B cell (primary cell): ENCODE data around the gene ATIC. TPM values are rescaled to one million over a fixed set of nuclear protein-coding genes. Genes with fewer than 3 reads are reported as not detected.

Source experiments
- ATAC-seq: fragments of 200-7000 bp; cut with Tn5 transposase; one replicate; pipeline ENCODE4 v1.10.0; 2021; ENCODE audit warnings: low read depth, mild to moderate bottlenecking, moderate number of reproducible peaks, moderate library complexity
- CTCF ChIA-PET: fragments of 350-600 bp; sonication (Branson Sonifier 250); formaldehyde crosslinking; loops from one replicate; lab custom pipeline; 2021; ENCODE audit warnings: antibody characterized with exemption, inconsistent platforms; lab: Charles Lee
- POLR2A ChIA-PET: fragments of 350-600 bp; sonication (Branson Sonifier 250); formaldehyde crosslinking; loops from one replicate; lab custom pipeline; 2021; ENCODE audit warnings: antibody characterized with exemption; lab: Charles Lee
- DNase-seq: peaks from one replicate; pipeline ENCODE4 v3.0.0; 2013
- H2AFZ ChIP-seq: 2 replicates; pipeline ENCODE4 v1.6.1; 2012; ENCODE audit warnings: mild to moderate bottlenecking, low read depth, low read length; ENCODE audit not compliant: insufficient read depth, poor library complexity, severe bottlenecking
- H3K27ac ChIP-seq, 2 donors: 1 replicate in 1 of 2; 2 replicates in 1 of 2; pipeline ENCODE4 v1.5.1; 2012 to 2013; ENCODE audit warnings: low read length in 2 of 2, mild to moderate bottlenecking in 2 of 2, moderate library complexity in 1 of 2
- H3K27me3 ChIP-seq, 4 experiments: fragments of 200-600 bp in 1 of 4; sonication (generic) in 1 of 4; replicated peaks in 1 of 4; 1 replicate in 2 of 4; 2 replicates in 2 of 4; pipeline versions ENCODE4 v1.6.1 to v1.7.0; 2013 to 2016; ENCODE audit warnings: low read length in 3 of 4, mild to moderate bottlenecking in 2 of 4, mixed read lengths in 1 of 4, moderate library complexity in 1 of 4; ENCODE audit not compliant: insufficient read depth in 4 of 4, control insufficient read depth in 3 of 4; ENCODE audit errors: control extremely low read depth in 1 of 4
- H3K36me3 ChIP-seq, 2 experiments: replicated peaks in 1 of 2; 1 replicate in 1 of 2; 2 replicates in 1 of 2; pipeline versions ENCODE4 v1.6.1 to v1.7.1; 2013; ENCODE audit warnings: low read length in 1 of 2; ENCODE audit not compliant: insufficient read depth in 2 of 2, control insufficient read depth in 1 of 2; ENCODE audit errors: control extremely low read depth in 1 of 2, extremely low read depth in 1 of 2
- H3K4me1 ChIP-seq, 2 donors: fragments of 200-600 bp in 1 of 2; sonication (generic) in 1 of 2; 1 replicate in 1 of 2; 2 replicates in 1 of 2; pipeline versions ENCODE4 v1.5.1 to v1.6.1; 2013 to 2017; ENCODE audit warnings: low read length in 2 of 2; ENCODE audit not compliant: control insufficient read depth in 2 of 2, insufficient read depth in 2 of 2
- H3K4me2 ChIP-seq: replicated peaks from 2 replicates; pipeline ENCODE3; 2012; ENCODE audit warnings: mild to moderate bottlenecking, low read depth, low read length; ENCODE audit not compliant: poor library complexity, severe bottlenecking
- H3K4me3 ChIP-seq, 5 experiments: fragments of 200-600 bp in 1 of 5; sonication (generic) in 1 of 5; 1 replicate in 3 of 5; 2 replicates in 2 of 5; pipeline versions ENCODE4 v1.5.1 to v1.7.0; 2011 to 2016; ENCODE audit warnings: low read length in 4 of 5, mild to moderate bottlenecking in 4 of 5, low read depth in 2 of 5, control low read depth in 1 of 5, moderate library complexity in 1 of 5; ENCODE audit not compliant: insufficient read depth in 1 of 5; ENCODE audit errors: control extremely low read depth in 1 of 5, extremely low read depth in 1 of 5
- H3K79me2 ChIP-seq: fragments of 200-600 bp; sonication (generic); one replicate; pipeline ENCODE4 v1.6.0; 2016; ENCODE audit warnings: low read length; ENCODE audit not compliant: control insufficient read depth, insufficient read depth
- H3K9ac ChIP-seq: fragments of 200-600 bp; sonication (generic); 2 replicates; pipeline ENCODE4 v1.6.1; 2017; ENCODE audit warnings: mild to moderate bottlenecking, low read length, moderate library complexity
- H3K9me3 ChIP-seq, 3 donors: one replicate each; pipeline versions ENCODE4 v1.6.1 to v1.7.1; 2013; ENCODE audit warnings: low read length in 2 of 3; ENCODE audit not compliant: control insufficient read depth in 2 of 3, insufficient read depth in 1 of 3; ENCODE audit errors: control extremely low read depth in 1 of 3
- H4K20me1 ChIP-seq: 2 replicates; pipeline ENCODE4 v1.6.0; 2012; ENCODE audit warnings: mild to moderate bottlenecking, low read length; ENCODE audit not compliant: insufficient read depth, control insufficient read depth, poor library complexity, severe bottlenecking
- H3K27ac Mint-ChIP-seq: one replicate; pipeline ENCODE4 v1.8.0; 2021; ENCODE audit warnings: mixed read lengths
- H3K27me3 Mint-ChIP-seq: one replicate; pipeline ENCODE4 v1.8.0; 2021; ENCODE audit warnings: mixed read lengths
- H3K4me1 Mint-ChIP-seq: one replicate; pipeline ENCODE4 v1.8.0; 2021; ENCODE audit warnings: mixed read lengths
- H3K4me3 Mint-ChIP-seq: one replicate; pipeline ENCODE4 v1.8.0; 2021; ENCODE audit warnings: mixed read lengths
- H3K9me3 Mint-ChIP-seq: one replicate; pipeline ENCODE4 v1.8.0; 2022; ENCODE audit warnings: mixed read lengths; ENCODE audit not compliant: insufficient read depth
- EZH2 ChIP-seq: IDR thresholded peaks from 2 replicates; pipeline ENCODE4 v1.6.1; 2012; ENCODE audit warnings: borderline replicate concordance, low read depth, mild to moderate bottlenecking, moderate library complexity, low read length; ENCODE audit not compliant: insufficient read depth, poor library complexity, severe bottlenecking
- WGBS: methylation state at CpG from one replicate; pipeline ENCODE4 v1.1.5; 2013; ENCODE audit warnings: missing lambda C conversion rate; ENCODE audit not compliant: insufficient coverage; 5-methylcytosine and 5-hydroxymethylcytosine counted together
- intact Hi-C: fragments of 100-400 bp; cut with micrococcal nuclease; formaldehyde crosslinking; loops from one replicate; pipeline ENCODE4 v1.10.0; 2022
- polyA plus RNA-seq: library from polyadenylated mRNA; depleted of rRNA; stranded (reverse); fragments of >200 nt; gene quantifications from 2 replicates; pipeline ENCODE4 v1.2.3, GENCODE V29; 2012
- total RNA-seq, 2 donors: library from RNA; stranded (reverse); fragments of 120-200 nt in 1 of 2; gene quantifications; 1 replicate in 1 of 2; 2 replicates in 1 of 2; pipeline versions ENCODE4 v1.2.3 to v1.2.4, GENCODE V29; 2013 to 2022
- TF ChIP-seq, protein P1 (sequence below): fragments of 200-600 bp; IDR thresholded peaks from one replicate; pipeline ENCODE4 v1.8.0; 2022; ENCODE audit warnings: antibody characterized with exemption, mild to moderate bottlenecking

Gene ATIC
- total and polyA plus RNA-seq, 2 donors (not counting 1 experiment from before 2014, with no cell fraction given) = 55.4 to 80.4 TPM

DNA sequence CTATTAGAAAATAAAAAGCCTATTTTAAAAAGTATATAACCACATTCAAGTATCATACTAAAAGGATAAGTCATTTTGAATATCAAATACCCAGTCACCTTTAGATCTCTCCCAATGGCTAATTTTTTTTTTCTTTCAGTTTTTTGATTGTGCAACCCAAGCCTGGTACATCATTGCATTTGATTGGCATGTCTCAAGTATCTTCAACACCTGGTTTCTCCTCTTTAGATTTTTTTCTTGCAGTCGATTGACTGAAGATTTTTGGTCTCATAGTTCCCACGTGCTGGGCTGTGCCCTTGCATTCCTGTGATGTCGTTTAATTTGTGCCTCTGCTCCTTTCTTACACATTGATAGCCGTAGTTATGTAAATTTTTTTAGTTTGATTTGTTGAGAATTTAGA lies 40.7 kb downstream of the ATIC start:
- DNase-seq = no peak
- Histone ChIP-seq H3K27ac (no peak overlapping the region), H3K36me3 (peaks cover 0 to 23% of the 10 kb centered on the region in 2 experiments), H4K20me1 (no peaks in the 10 kb centered on the region), H3K9me3 (no peaks in the 10 kb centered on the region), H3K4me1 (no peaks in the 10 kb centered on the region), H3K4me3 (no peak overlapping the region), H3K27me3 (no peaks in the 10 kb centered on the region), H2AFZ (no peak overlapping the region), H3K4me2 (no peak overlapping the region), H3K79me2 (no peaks in the 10 kb centered on the region), H3K9ac (no peak overlapping the region)
- Mint-ChIP-seq H3K4me1 (no peaks in the 10 kb centered on the region), H3K27me3 (no peaks in the 10 kb centered on the region), H3K9me3 (no peaks in the 10 kb centered on the region), H3K27ac (no peak overlapping the region), H3K4me3 (no peak overlapping the region)
- intact Hi-C loops = no loop called here
- no peak for TF ChIP-seq EZH2
- TF ChIP-seq, protein P1, sequence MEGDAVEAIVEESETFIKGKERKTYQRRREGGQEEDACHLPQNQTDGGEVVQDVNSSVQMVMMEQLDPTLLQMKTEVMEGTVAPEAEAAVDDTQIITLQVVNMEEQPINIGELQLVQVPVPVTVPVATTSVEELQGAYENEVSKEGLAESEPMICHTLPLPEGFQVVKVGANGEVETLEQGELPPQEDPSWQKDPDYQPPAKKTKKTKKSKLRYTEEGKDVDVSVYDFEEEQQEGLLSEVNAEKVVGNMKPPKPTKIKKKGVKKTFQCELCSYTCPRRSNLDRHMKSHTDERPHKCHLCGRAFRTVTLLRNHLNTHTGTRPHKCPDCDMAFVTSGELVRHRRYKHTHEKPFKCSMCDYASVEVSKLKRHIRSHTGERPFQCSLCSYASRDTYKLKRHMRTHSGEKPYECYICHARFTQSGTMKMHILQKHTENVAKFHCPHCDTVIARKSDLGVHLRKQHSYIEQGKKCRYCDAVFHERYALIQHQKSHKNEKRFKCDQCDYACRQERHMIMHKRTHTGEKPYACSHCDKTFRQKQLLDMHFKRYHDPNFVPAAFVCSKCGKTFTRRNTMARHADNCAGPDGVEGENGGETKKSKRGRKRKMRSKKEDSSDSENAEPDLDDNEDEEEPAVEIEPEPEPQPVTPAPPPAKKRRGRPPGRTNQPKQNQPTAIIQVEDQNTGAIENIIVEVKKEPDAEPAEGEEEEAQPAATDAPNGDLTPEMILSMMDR = no peak
- ATAC-seq = no peak
- ChIA-PET POLR2A (no interaction called here), CTCF (no interaction called here)
- WGBS = 100% methylated on average over 1 of the region's 4 CpGs

DNA sequence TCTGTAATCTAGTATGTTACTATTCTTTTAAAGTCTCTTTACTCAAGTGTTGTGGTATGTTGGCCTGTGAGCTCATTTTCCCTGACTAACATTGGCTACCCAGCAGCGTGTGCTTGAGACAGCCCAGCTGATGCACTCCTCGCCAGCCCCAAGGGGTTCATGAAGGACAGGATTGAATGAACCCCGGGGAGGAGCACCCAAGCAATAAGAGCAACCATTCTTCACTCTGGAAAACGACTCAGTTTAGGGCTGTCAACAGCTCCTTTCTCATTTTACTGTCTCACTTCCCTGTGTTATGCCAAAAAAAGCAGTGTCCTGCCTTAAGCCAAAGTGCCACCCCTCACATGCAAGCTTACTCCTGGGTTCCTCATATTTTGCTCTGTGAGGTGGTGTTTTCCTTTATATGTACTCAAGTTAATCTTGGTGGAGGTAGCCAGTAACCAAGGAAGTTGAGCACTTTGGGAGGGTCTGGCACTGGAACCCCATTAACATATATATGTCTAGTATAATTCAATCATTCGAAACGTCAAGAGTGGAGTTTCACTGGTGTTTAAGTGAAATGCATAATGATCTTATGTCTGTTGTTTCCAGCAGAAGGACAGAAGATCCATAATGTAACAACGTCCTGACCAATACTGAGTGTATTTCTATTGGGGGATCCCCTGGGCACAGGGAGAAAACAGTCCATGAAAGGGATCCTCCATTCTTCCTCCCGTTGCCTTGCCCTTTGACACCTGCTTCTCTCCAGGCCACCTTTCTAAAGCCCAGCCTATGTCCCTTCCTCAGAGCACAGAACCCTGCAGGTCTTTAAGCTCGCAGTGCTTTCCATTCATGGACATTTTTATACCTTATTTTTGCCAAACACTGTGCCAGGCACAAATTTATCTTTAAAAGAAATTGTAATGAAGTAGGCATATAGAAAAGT lies 43.2 kb downstream of the ATIC start:
- Histone ChIP-seq H3K27ac (no peak overlapping the region), H3K4me1 (no peaks in the 10 kb centered on the region), H3K4me2 (no peak overlapping the region), H3K4me3 (no peak overlapping the region), H3K27me3 (no peaks in the 10 kb centered on the region), H2AFZ (no peak overlapping the region), H4K20me1 (no peaks in the 10 kb centered on the region), H3K9me3 (no peaks in the 10 kb centered on the region), H3K9ac (no peak overlapping the region), H3K36me3 (peaks cover 0 to 7% of the 10 kb centered on the region in 2 experiments), H3K79me2 (no peaks in the 10 kb centered on the region)
- intact Hi-C loops = no loop called here
- no peak for DNase-seq
- Mint-ChIP-seq H3K4me1 (no peaks in the 10 kb centered on the region), H3K4me3 (no peak overlapping the region), H3K27me3 (no peaks in the 10 kb centered on the region), H3K27ac (no peak overlapping the region), H3K9me3 (no peaks in the 10 kb centered on the region)
- WGBS = 98% methylated on average over 5 of the region's 9 CpGs
- no peak for TF ChIP-seq EZH2
- TF ChIP-seq, protein P1 = no peak
- POLR2A ChIA-PET = no interaction called here
- CTCF ChIA-PET = no interaction called here
- ATAC-seq = no peak
